ENCODE results near the gene CCN5. TPM values are rescaled to one million over a fixed set of nuclear protein-coding genes. Genes with fewer than 3 reads are reported as not detected.

The CCN5 gene
- total RNA-seq, 2 donors from 2014 or later, result 62.9 to 64.3 TPM

GRCh38 chr20:44773070-44773829 is 58.1 kb downstream of the CCN5 start:
- TF ChIP-seq POLR2A (IDR thresholded peaks at IDR 0.05), result no peak
- TF ChIP-seq, protein P1, sequence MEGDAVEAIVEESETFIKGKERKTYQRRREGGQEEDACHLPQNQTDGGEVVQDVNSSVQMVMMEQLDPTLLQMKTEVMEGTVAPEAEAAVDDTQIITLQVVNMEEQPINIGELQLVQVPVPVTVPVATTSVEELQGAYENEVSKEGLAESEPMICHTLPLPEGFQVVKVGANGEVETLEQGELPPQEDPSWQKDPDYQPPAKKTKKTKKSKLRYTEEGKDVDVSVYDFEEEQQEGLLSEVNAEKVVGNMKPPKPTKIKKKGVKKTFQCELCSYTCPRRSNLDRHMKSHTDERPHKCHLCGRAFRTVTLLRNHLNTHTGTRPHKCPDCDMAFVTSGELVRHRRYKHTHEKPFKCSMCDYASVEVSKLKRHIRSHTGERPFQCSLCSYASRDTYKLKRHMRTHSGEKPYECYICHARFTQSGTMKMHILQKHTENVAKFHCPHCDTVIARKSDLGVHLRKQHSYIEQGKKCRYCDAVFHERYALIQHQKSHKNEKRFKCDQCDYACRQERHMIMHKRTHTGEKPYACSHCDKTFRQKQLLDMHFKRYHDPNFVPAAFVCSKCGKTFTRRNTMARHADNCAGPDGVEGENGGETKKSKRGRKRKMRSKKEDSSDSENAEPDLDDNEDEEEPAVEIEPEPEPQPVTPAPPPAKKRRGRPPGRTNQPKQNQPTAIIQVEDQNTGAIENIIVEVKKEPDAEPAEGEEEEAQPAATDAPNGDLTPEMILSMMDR (IDR thresholded peaks at IDR 0.05), result no peak
- TF ChIP-seq POLR2AphosphoS5 (IDR thresholded peaks at IDR 0.05), result no peak
- WGBS, result 62% methylated on average over 10 of the region's 10 CpGs
- no peaks in the 10 kb centered on the region for H3K4me1 ChIP-seq (replicated peaks)
- no peak overlapping the region for H3K4me3 ChIP-seq
- no peak overlapping the region for H3K27ac ChIP-seq
- H3K36me3 ChIP-seq, result no peaks in the 10 kb centered on the region
- intact Hi-C loops (cut with DNase I), result no loop called here
- no peak for DNase-seq (ENCODE audit: low spot score)
- H3K27me3 ChIP-seq (replicated peaks; ENCODE audit: insufficient read depth), result no peaks in the 10 kb centered on the region
- no peaks in the 10 kb centered on the region for H3K9me3 ChIP-seq

- no peak for DNase-seq (ENCODE audit: low spot score)
- intact Hi-C loops (cut with DNase I), result no loop called here
- H3K27ac ChIP-seq, result no peak overlapping the region
- no peak for TF ChIP-seq POLR2AphosphoS5 (IDR thresholded peaks at IDR 0.05)
- TF ChIP-seq, protein P1 (IDR thresholded peaks at IDR 0.05), result no peak
- TF ChIP-seq POLR2A (IDR thresholded peaks at IDR 0.05), result no peak
- WGBS, result 13% methylated on average over 7 of the region's 7 CpGs
- no peaks in the 10 kb centered on the region for H3K27me3 ChIP-seq (replicated peaks; ENCODE audit: insufficient read depth)
- no peaks in the 10 kb centered on the region for H3K36me3 ChIP-seq
- H3K4me1 ChIP-seq (replicated peaks), result no peaks in the 10 kb centered on the region
- no peaks in the 10 kb centered on the region for H3K9me3 ChIP-seq
- no peak overlapping the region for H3K4me3 ChIP-seq
These were observed 61.8 kb downstream of the CCN5 start for GRCh38 chr20:44776980-44777379.

Other genes starting within 250 kb of the CCN5 start
- 10 to 100 TPM; 11.8 to 14.8 TPM for gene TTPAL, start 239.5 kb upstream of the CCN5 start, total RNA-seq
- gene SERINC3, start 193.3 kb upstream of the CCN5 start, total RNA-seq, result 100 to 1,000 TPM in 1 of 2 donors, 10 to 100 TPM in 1; 89.1 to 141 TPM
- gene PKIG, start 132.8 kb upstream of the CCN5 start, total RNA-seq, result 10 to 100 TPM; 60.9 to 81.1 TPM
- 1 to 10 TPM; 1.1 to 10.0 TPM for gene ADA, start 63.7 kb upstream of the CCN5 start, total RNA-seq
- gene KCNK15, start 30.5 kb downstream of the CCN5 start, total RNA-seq, result 10 to 100 TPM in 1 of 2 donors, 1 to 10 TPM in 1; 1.5 to 16.1 TPM
- gene RIMS4, start 95.2 kb downstream of the CCN5 start, total RNA-seq, result 10 to 100 TPM in 1 of 2 donors, 1 to 10 TPM in 1; 1.0 to 61.9 TPM
- 100 to 1,000 TPM; 122 to 131 TPM for gene YWHAB, start 170.3 kb downstream of the CCN5 start, total RNA-seq
- gene PABPC1L, start 194.7 kb downstream of the CCN5 start, total RNA-seq, result 10 to 100 TPM; 35.6 to 48.9 TPM
- gene TOMM34, start 245.0 kb downstream of the CCN5 start, total RNA-seq, result 100 to 1,000 TPM in 1 of 2 donors, 10 to 100 TPM in 1; 24.4 to 163 TPM

Measured in prostate gland (tissue), 2 donors.